ENCODE data around the gene IFNA21. TPM values are rescaled to one million over a fixed set of nuclear protein-coding genes. Genes with fewer than 3 reads are reported as not detected.
A peak's percentile ranks its signal among the peaks of the same experiment; 100 is the strongest.
"Not testable (repeated sequence)": the region's sequence is repeated elsewhere in the genome, so short reads cannot be mapped to it uniquely, and the experiment has no call there.

IFNA21 gene
- total RNA-seq: not detected
- not detected for polyA plus RNA-seq
- long read RNA-seq, donor 1: 0 reads
- long read RNA-seq, donor 2: 0 reads

- H3K4me3 ChIP-seq; H3K4me1 ChIP-seq; intact Hi-C loops (cut with DNase I; ENCODE audit: low total_unique reads); DNase-seq; H3K9me3 ChIP-seq; H3K27ac ChIP-seq; H3K36me3 ChIP-seq; H3K27me3 ChIP-seq (replicated peaks in 1 of 7): not testable (repeated sequence)
- 78 to 92% (median 85%) methylated on average over 2 of the region's 2 CpGs for WGBS, 5 donors
These were observed at the start of gene IFNA21 for GRCh38 chr9:21166560-21166959. Gene IFNA21 (minus strand): TSS chr9:21166660. CDS start chr9:21166612, 48 bp downstream.

GRCh38 chr9:21213411-21214326, 47.2 kb upstream of the IFNA21 start:
- peak in 6 of 11 experiments; percentile 19 to 51 (median 38) for TF ChIP-seq CTCF (IDR thresholded peaks at IDR 0.05 in 8 of 11, conservative IDR thresholded peaks at IDR 0.05 in 3 of 11)
- H3K9me3 ChIP-seq; H3K36me3 ChIP-seq; intact Hi-C loops (cut with DNase I; ENCODE audit: low total_unique reads); H3K27ac ChIP-seq; DNase-seq; H3K27me3 ChIP-seq (replicated peaks in 1 of 7); H3K4me1 ChIP-seq; H3K4me3 ChIP-seq: not testable (repeated sequence)
- 23 to 35% (median 30%) methylated on average over 4 to 5 of the region's 5 CpGs for WGBS, 5 donors

- DNase-seq; H3K27ac ChIP-seq; H3K9me3 ChIP-seq; H3K27me3 ChIP-seq (replicated peaks in 1 of 7); H3K36me3 ChIP-seq; H3K4me1 ChIP-seq; intact Hi-C loops (cut with DNase I; ENCODE audit: low total_unique reads); H3K4me3 ChIP-seq: not testable (repeated sequence)
- 33 to 86% (median 72%) methylated on average over 1 to 2 of the region's 2 CpGs for WGBS, 5 donors
These were observed 45.7 kb upstream of the IFNA21 start for GRCh38 chr9:21212160-21212559.

GRCh38 chr9:21210782-21211181, 44.3 kb upstream of the IFNA21 start:
- H3K27ac ChIP-seq; H3K9me3 ChIP-seq; H3K4me1 ChIP-seq; H3K4me3 ChIP-seq; H3K27me3 ChIP-seq (replicated peaks in 1 of 7); H3K36me3 ChIP-seq; DNase-seq; intact Hi-C loops (cut with DNase I; ENCODE audit: low total_unique reads): not testable (repeated sequence)
- WGBS, 5 donors: 72 to 100% (median 88%) methylated on average over 2 of the region's 2 CpGs

DNA sequence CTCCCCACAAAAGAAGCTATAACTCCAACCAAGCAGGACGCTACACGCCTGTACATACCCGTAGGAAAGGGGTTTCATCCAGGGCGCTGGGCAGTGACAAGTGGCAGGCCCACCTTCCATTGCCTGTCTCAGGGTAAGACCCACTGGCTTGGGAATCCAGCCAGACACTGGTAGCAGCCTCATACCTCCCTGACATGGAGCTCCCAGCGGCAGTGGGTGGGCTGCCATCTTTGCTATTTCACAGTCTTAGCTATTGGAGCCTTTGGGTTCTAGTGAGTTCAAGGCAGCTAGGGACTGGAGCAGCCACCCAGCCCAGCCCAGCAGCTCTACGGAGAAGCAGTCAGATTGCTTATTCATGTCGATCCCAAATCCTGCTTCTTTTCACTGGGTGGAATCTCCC, 43.9 kb upstream of the IFNA21 start:
- WGBS, 5 donors: 87 to 95% (median 92%) methylated on average over 6 to 7 of the region's 7 CpGs
- Histone ChIP-seq H3K9me3 (no peaks in the 10 kb centered on the region), H3K27me3 (replicated peaks in 1 of 7) (no peaks in the 10 kb centered on the region), H3K4me3 (no peak overlapping the region), H3K4me1 (no peaks in the 10 kb centered on the region), H3K36me3 (no peaks in the 10 kb centered on the region), H3K27ac (no peak overlapping the region)
- no peak for DNase-seq
- intact Hi-C loops (cut with DNase I; ENCODE audit: low total_unique reads): no loop called here
- no peak for TF ChIP-seq POLR2A (IDR thresholded peaks at IDR 0.05)
- TF ChIP-seq POLR2AphosphoS5 (IDR thresholded peaks at IDR 0.05): no peak
- TF ChIP-seq CTCF (IDR thresholded peaks at IDR 0.05 in 8 of 11, conservative IDR thresholded peaks at IDR 0.05 in 3 of 11): no peak

DNA sequence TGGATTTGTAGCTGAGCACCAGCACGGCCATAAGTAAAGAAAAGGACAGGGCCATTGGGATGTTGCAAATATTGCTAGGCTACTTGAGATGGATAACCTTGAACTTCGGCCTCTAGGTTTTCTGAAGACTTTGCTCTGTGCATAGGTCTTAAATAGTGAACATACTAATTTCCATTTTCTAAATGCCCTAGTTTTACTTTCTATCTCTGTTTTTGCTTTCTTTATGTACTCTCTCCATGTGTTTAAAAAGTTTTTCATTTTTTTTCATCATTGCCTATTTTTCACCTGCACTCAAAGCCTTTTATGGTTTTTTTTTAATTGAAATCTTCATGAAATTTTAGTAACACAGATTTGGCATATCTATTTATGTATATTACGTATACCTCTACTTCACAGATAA, 40.6 kb upstream of the IFNA21 start, which contains the start of gene IFNA10:
Gene IFNA10, minus strand, starts transcription at position 101 of the 400 bp plus-strand sequence. Its CDS starts 46 bp downstream, at position 55.
- H3K4me3 ChIP-seq; H3K9me3 ChIP-seq; H3K36me3 ChIP-seq; H3K4me1 ChIP-seq; H3K27me3 ChIP-seq (replicated peaks in 1 of 7); intact Hi-C loops (cut with DNase I; ENCODE audit: low total_unique reads); H3K27ac ChIP-seq; DNase-seq: not testable (repeated sequence)
- 80 to 95% (median 91%) methylated on average over 3 of the region's 3 CpGs for WGBS, 5 donors
